ENCODE results near the gene INSR. TPM values are rescaled to one million over a fixed set of nuclear protein-coding genes. Genes with fewer than 3 reads are reported as not detected.

INSR gene
- polyA plus RNA-seq, 2 of the 4 experiments (the other 2 are of a cell fraction): 1.8 to 3.3 TPM

DNA sequence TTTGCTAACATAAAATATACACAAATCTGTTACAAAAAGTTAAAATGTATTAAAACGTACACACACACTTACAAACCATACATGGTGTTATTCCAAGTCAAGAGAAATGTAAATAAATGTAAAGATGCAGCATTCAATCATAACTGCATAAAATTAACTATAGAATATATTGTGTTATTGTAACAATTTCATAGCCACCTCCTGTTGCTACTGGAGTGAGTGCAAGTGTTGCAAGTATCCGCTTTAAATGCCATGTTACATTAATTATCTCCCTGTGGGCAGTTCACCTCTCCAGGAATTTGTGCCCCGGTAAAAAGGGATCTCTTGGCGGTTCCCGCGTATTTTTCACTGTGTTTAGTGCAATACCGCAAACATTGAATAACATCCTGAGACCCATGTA is 3.5 kb upstream of the INSR start (continued):
- TF ChIP-seq KDM1A (IDR thresholded peaks at IDR 0.05; ENCODE audit: low read depth): no peak
- no peak for TF ChIP-seq RAD21 (conservative IDR thresholded peaks at IDR 0.05 in 1 of 2, IDR thresholded peaks at IDR 0.05 in 1 of 2)
- TF ChIP-seq CEBPB (IDR thresholded peaks at IDR 0.05): no peak
- TF ChIP-seq, protein P1, sequence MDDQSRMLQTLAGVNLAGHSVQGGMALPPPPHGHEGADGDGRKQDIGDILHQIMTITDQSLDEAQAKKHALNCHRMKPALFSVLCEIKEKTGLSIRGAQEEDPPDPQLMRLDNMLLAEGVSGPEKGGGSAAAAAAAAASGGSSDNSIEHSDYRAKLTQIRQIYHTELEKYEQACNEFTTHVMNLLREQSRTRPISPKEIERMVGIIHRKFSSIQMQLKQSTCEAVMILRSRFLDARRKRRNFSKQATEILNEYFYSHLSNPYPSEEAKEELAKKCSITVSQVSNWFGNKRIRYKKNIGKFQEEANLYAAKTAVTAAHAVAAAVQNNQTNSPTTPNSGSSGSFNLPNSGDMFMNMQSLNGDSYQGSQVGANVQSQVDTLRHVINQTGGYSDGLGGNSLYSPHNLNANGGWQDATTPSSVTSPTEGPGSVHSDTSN (IDR thresholded peaks at IDR 0.05): no peak
- no peak for TF ChIP-seq FOXS1 (CRISPR knock-in tag; IDR thresholded peaks at IDR 0.05)
- no peak for TF ChIP-seq JUN (IDR thresholded peaks at IDR 0.05)

DNA sequence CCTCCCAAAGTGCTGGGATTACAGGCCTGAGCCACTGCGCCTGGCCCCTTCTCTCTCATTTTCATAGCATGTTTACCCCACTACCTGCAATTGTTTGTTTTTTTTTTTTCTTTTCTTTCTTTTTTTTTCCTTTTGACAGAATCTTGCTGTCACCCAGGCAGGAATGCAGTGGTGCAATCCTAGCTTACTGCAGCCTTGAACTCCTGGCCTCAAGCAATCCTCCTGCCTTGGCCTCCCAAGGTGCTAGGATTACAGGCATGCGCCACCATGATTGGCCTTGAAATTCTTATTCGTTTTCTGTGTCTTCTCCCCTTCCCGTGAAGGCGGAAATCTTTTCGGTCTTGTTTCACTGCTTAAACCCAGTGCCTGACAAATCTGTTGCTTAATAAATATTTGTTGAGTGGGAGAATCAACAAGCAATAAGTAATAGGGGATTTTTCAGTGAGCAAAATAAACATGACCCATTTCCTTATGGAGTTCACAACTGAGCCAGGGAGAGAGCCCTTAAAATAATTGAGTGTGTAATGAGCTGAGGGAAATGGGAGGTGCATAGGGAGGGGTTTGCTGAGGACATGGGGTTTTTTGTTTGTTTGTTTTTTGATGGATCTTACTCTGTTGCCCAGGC is 1.8 kb upstream of the INSR start:
- WGBS (ENCODE audit: missing lambda C conversion rate): 78% methylated on average over 6 of the region's 6 CpGs
- CTCF ChIA-PET: interaction anchor here (0.6 to 0.8 kb wide), 2 partner anchors 9 to 901 kb away, joined by 3 to 4 read pairs; no protein-coding TSS in a partner anchor

DNA sequence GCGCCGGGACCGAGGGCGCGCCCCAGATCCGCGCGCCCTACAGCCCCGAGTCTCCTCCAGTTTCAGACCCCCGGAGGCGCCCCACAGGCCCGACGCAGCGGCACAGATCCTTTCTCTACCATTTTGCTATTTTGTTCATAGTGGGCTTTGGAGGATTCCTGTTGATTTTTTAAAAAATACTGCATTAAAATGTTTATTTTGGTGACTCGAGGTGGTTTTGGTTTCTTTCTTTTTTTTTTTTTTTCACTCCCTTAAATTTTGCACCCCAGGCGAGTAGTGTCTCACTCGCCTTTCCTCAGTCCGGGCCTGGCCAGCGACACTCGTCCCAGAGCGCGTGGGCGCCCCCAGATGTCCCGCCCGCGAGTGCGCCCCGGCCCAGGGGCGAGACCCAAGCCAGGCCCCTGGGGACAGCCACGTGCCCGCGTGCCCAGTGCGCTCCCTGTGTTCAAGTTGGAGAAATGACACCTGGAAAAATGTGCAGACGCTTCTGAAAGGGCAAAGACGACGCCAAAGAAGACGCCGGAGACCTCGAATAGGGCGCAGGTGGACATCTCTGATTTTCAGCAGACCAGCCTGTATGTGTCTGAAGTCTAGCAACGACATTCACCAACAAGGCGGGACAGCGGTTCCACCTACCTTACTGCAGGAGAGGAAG is 471 bp upstream of the INSR start:
- DNase-seq (ENCODE audit: low read depth in 1 of 2, low spot score in 1 of 2) (peak; percentile 39 to 76), ATAC-seq (peak; percentile 59 to 65; a peak in 5 of 6 replicates), FAIRE-seq (no peak)
- Histone ChIP-seq H3K4me3 (peak overlapping the region; percentile 90), H3K9me3 (no peaks in the 10 kb centered on the region), H3K4me2 (peak overlapping the region; percentile 93), H3K4me1 (peaks cover 6% of the 10 kb centered on the region; the same call in 1 of the 3 replicates), H3K27ac (peak overlapping the region; percentile 82 to 93)
- WGBS (ENCODE audit: missing lambda C conversion rate): 16% methylated on average over 23 of the region's 43 CpGs
- CTCF ChIA-PET: no interaction called here
- POLR2A ChIA-PET: interaction anchor here (1.1 to 1.3 kb wide), 2 partner anchors 96 to 195 kb away, joined by 5 to 11 read pairs; no protein-coding TSS in a partner anchor
- TF ChIP-seq, protein P2, sequence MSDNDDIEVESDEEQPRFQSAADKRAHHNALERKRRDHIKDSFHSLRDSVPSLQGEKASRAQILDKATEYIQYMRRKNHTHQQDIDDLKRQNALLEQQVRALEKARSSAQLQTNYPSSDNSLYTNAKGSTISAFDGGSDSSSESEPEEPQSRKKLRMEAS (IDR thresholded peaks at IDR 0.05): peak; percentile 96
- TF ChIP-seq ZNF302 (CRISPR knock-in tag; IDR thresholded peaks at IDR 0.05) (no peak), RAD21 (conservative IDR thresholded peaks at IDR 0.05 in 1 of 2, IDR thresholded peaks at IDR 0.05 in 1 of 2) (peak; percentile 25 to 43; a peak in 3 of 5 replicates), KDM1A (IDR thresholded peaks at IDR 0.05; ENCODE audit: low read depth) (no peak), KDM5A (IDR thresholded peaks at IDR 0.05) (no peak)
- TF ChIP-seq, protein P3, sequence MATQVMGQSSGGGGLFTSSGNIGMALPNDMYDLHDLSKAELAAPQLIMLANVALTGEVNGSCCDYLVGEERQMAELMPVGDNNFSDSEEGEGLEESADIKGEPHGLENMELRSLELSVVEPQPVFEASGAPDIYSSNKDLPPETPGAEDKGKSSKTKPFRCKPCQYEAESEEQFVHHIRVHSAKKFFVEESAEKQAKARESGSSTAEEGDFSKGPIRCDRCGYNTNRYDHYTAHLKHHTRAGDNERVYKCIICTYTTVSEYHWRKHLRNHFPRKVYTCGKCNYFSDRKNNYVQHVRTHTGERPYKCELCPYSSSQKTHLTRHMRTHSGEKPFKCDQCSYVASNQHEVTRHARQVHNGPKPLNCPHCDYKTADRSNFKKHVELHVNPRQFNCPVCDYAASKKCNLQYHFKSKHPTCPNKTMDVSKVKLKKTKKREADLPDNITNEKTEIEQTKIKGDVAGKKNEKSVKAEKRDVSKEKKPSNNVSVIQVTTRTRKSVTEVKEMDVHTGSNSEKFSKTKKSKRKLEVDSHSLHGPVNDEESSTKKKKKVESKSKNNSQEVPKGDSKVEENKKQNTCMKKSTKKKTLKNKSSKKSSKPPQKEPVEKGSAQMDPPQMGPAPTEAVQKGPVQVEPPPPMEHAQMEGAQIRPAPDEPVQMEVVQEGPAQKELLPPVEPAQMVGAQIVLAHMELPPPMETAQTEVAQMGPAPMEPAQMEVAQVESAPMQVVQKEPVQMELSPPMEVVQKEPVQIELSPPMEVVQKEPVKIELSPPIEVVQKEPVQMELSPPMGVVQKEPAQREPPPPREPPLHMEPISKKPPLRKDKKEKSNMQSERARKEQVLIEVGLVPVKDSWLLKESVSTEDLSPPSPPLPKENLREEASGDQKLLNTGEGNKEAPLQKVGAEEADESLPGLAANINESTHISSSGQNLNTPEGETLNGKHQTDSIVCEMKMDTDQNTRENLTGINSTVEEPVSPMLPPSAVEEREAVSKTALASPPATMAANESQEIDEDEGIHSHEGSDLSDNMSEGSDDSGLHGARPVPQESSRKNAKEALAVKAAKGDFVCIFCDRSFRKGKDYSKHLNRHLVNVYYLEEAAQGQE (IDR thresholded peaks at IDR 0.05): no peak
- TF ChIP-seq, protein P4, sequence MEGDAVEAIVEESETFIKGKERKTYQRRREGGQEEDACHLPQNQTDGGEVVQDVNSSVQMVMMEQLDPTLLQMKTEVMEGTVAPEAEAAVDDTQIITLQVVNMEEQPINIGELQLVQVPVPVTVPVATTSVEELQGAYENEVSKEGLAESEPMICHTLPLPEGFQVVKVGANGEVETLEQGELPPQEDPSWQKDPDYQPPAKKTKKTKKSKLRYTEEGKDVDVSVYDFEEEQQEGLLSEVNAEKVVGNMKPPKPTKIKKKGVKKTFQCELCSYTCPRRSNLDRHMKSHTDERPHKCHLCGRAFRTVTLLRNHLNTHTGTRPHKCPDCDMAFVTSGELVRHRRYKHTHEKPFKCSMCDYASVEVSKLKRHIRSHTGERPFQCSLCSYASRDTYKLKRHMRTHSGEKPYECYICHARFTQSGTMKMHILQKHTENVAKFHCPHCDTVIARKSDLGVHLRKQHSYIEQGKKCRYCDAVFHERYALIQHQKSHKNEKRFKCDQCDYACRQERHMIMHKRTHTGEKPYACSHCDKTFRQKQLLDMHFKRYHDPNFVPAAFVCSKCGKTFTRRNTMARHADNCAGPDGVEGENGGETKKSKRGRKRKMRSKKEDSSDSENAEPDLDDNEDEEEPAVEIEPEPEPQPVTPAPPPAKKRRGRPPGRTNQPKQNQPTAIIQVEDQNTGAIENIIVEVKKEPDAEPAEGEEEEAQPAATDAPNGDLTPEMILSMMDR (IDR thresholded peaks at IDR 0.05): peak; percentile 35; the same call in 2 of the 3 replicates
- TF ChIP-seq, protein P5, sequence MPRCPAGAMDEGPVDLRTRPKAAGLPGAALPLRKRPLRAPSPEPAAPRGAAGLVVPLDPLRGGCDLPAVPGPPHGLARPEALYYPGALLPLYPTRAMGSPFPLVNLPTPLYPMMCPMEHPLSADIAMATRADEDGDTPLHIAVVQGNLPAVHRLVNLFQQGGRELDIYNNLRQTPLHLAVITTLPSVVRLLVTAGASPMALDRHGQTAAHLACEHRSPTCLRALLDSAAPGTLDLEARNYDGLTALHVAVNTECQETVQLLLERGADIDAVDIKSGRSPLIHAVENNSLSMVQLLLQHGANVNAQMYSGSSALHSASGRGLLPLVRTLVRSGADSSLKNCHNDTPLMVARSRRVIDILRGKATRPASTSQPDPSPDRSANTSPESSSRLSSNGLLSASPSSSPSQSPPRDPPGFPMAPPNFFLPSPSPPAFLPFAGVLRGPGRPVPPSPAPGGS (IDR thresholded peaks at IDR 0.05): 0 out of 3 replicates have a peak, but pooled peaks have one; percentile 11
- TF ChIP-seq, protein P6, sequence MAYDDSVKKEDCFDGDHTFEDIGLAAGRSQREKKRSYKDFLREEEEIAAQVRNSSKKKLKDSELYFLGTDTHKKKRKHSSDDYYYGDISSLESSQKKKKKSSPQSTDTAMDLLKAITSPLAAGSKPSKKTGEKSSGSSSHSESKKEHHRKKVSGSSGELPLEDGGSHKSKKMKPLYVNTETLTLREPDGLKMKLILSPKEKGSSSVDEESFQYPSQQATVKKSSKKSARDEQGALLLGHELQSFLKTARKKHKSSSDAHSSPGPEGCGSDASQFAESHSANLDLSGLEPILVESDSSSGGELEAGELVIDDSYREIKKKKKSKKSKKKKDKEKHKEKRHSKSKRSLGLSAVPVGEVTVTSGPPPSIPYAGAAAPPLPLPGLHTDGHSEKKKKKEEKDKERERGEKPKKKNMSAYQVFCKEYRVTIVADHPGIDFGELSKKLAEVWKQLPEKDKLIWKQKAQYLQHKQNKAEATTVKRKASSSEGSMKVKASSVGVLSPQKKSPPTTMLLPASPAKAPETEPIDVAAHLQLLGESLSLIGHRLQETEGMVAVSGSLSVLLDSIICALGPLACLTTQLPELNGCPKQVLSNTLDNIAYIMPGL (CRISPR knock-in tag; IDR thresholded peaks at IDR 0.05; ENCODE audit: borderline replicate concordance): no peak

More for the DNA sequence above, 1.8 kb upstream of the INSR start:
- TF ChIP-seq TP53 (CRISPR knock-in tag; IDR thresholded peaks at IDR 0.05): no peak
- TF ChIP-seq HOXA7 (CRISPR knock-in tag; IDR thresholded peaks at IDR 0.05): no peak
- TF ChIP-seq, protein P6 (CRISPR knock-in tag; IDR thresholded peaks at IDR 0.05; ENCODE audit: borderline replicate concordance): no peak
- TF ChIP-seq CBX8 (IDR thresholded peaks at IDR 0.05): no peak
- no peak for TF ChIP-seq FOXS1 (CRISPR knock-in tag; IDR thresholded peaks at IDR 0.05)
- no peak for TF ChIP-seq EHF (CRISPR knock-in tag; IDR thresholded peaks at IDR 0.05)
- no peak for TF ChIP-seq POLR2AphosphoS2 (conservative IDR thresholded peaks at IDR 0.05; ENCODE audit: low read length)
- TF ChIP-seq GATA3 (IDR thresholded peaks at IDR 0.05; ENCODE audit: borderline replicate concordance): no peak
- no peak for TF ChIP-seq ESRRA (IDR thresholded peaks at IDR 0.05; ENCODE audit: borderline replicate concordance, low read length)
- no peak for TF ChIP-seq HEYL (CRISPR knock-in tag; IDR thresholded peaks at IDR 0.05)
- no peak for TF ChIP-seq HOXB13 (CRISPR knock-in tag; IDR thresholded peaks at IDR 0.05; ENCODE audit: low read depth)
- Histone ChIP-seq H3K4me2 (no peak overlapping the region), H3K4me1 (peaks cover 6% of the 10 kb centered on the region; the same call in 1 of the 3 replicates), H3K9me3 (no peaks in the 10 kb centered on the region), H3K4me3 (no peak overlapping the region), H3K27ac (no peak overlapping the region)
- FAIRE-seq (no peak), DNase-seq (ENCODE audit: low read depth in 1 of 2, low spot score in 1 of 2) (no peak), ATAC-seq (no peak)
- POLR2A ChIA-PET: interaction anchor here (0.7 to 0.8 kb wide), 2 partner anchors 102 to 483 kb away, joined by 3 to 4 read pairs; no protein-coding TSS in a partner anchor

Data from A549 (cell line).